ENCODE results near the gene STK16. TPM values are rescaled to one million over a fixed set of nuclear protein-coding genes. Genes with fewer than 3 reads are reported as not detected.

STK16 gene
- total and polyA plus RNA-seq, 2 of the 13 experiments (the other 11 are each of a cell fraction or from before 2014, with no cell fraction given) = 28.0 to 50.9 TPM

GRCh38 chr2:219249203-219249980 is 4.1 kb downstream of the STK16 start (continued):
- TF ChIP-seq HNF1A (IDR thresholded peaks at IDR 0.05; ENCODE audit: low read depth) = peak; percentile 99
- TF ChIP-seq HNF1A (CRISPR knock-in tag; IDR thresholded peaks at IDR 0.05; ENCODE audit: borderline replicate concordance) = peak; percentile 100
- peak; percentile 89 for TF ChIP-seq ATF7-NPFF (CRISPR knock-in tag; IDR thresholded peaks at IDR 0.05; ENCODE audit: low read depth)
- peak; percentile 28; the same call in 1 of the 2 replicates for TF ChIP-seq ZNF318 (CRISPR knock-in tag; IDR thresholded peaks at IDR 0.05)
- no peak for TF ChIP-seq ZNF18 (CRISPR knock-in tag; IDR thresholded peaks at IDR 0.05; ENCODE audit: insufficient replicate concordance)
- no peak for TF ChIP-seq YY1 (IDR thresholded peaks at IDR 0.05; ENCODE audit: insufficient read depth, insufficient replicate concordance, low read depth, low read length)
- TF ChIP-seq RBAK (CRISPR knock-in tag; IDR thresholded peaks at IDR 0.05) = 0 out of 2 replicates have a peak, but pooled peaks have one; percentile 59
- TF ChIP-seq ZFP36 (IDR thresholded peaks at IDR 0.05; ENCODE audit: borderline replicate concordance, low read depth, low read length, partially characterized antibody) = no peak
- TF ChIP-seq ZFP1 (CRISPR knock-in tag; IDR thresholded peaks at IDR 0.05) = 0 out of 2 replicates have a peak, but pooled peaks have one; percentile 43
